Thyroid gland (tissue), 4 donors: Measurements from ENCODE around the gene ACTL9.

Source experiments
- CTCF ChIP-seq, 6 experiments: fragments of 200-600 bp in 3 of 6; fragments of 450-650 bp in 3 of 6; sonication (generic) in 3 of 6; IDR thresholded peaks; one replicate each; pipeline ENCODE4 v1.5.1; 2016 to 2019; ENCODE audit warnings: antibody characterized with exemption in 6 of 6, mild to moderate bottlenecking in 2 of 6, inconsistent platforms in 1 of 6, moderate library complexity in 1 of 6
- POLR2A ChIP-seq, 2 donors: fragments of 450-650 bp; IDR thresholded peaks; one replicate each; pipeline ENCODE4 v1.6.1; 2017; ENCODE audit warnings: antibody characterized with exemption in 2 of 2, mild to moderate bottlenecking in 2 of 2, moderate library complexity in 1 of 2

- no peak for TF ChIP-seq CTCF (IDR thresholded peaks at IDR 0.05)
- no peak for TF ChIP-seq POLR2A (IDR thresholded peaks at IDR 0.05)
Measured at GRCh38 chr19:8696993-8697392, 1.6 kb downstream of the ACTL9 start.
